H1 (cell line): ENCODE data around the gene SMYD3. TPM values are rescaled to one million over a fixed set of nuclear protein-coding genes. Genes with fewer than 3 reads are reported as not detected.

Experiments used
- CEBPB ChIP-seq: IDR thresholded peaks from 2 replicates; pipeline ENCODE4 v1.6.1; 2012; ENCODE audit warnings: low read depth, low read length
- HDAC2 ChIP-seq, 2 experiments: fragments of 300-600 bp in 1 of 2; sonication (generic) in 1 of 2; IDR thresholded peaks; 2 replicates each; pipeline ENCODE4 v1.6.1; 2011 to 2012; ENCODE audit warnings: low read depth in 2 of 2, low read length in 2 of 2, mild to moderate bottlenecking in 2 of 2, moderate library complexity in 2 of 2, borderline replicate concordance in 1 of 2, inconsistent platforms in 1 of 2
- NANOG ChIP-seq: IDR thresholded peaks from 2 replicates; pipeline ENCODE4 v1.6.1; 2011; ENCODE audit warnings: low read length, low read depth, mild to moderate bottlenecking, inconsistent platforms; ENCODE audit not compliant: insufficient read depth, poor library complexity, severe bottlenecking
- POLR2AphosphoS5 ChIP-seq: IDR thresholded peaks from 2 replicates; pipeline ENCODE4 v1.6.1; 2011; ENCODE audit warnings: low read depth, low read length
- POU5F1 ChIP-seq: IDR thresholded peaks from 2 replicates; pipeline ENCODE4 v1.6.1; 2011; ENCODE audit warnings: low read depth, mild to moderate bottlenecking, low read length, moderate library complexity
- RAD21 ChIP-seq, 2 experiments: IDR thresholded peaks in 1 of 2; conservative IDR thresholded peaks in 1 of 2; 2 replicates each; pipeline ENCODE4 v1.6.1; 2011; ENCODE audit warnings: low read depth in 2 of 2, low read length in 2 of 2, improper control_type of control experiment in 1 of 2, inconsistent platforms in 1 of 2, mild to moderate bottlenecking in 1 of 2, moderate library complexity in 1 of 2
- RBBP5 ChIP-seq: IDR thresholded peaks from 2 replicates; pipeline ENCODE4 v1.7.1; 2012; ENCODE audit warnings: low read depth, mild to moderate bottlenecking, inconsistent platforms, low read length, moderate library complexity, borderline replicate concordance
- SIN3A ChIP-seq, 2 experiments: IDR thresholded peaks in 1 of 2; conservative IDR thresholded peaks in 1 of 2; 2 replicates each; pipeline ENCODE4 v1.6.1; 2011 to 2012; ENCODE audit warnings: low read length in 2 of 2, improper control_type of control experiment in 1 of 2, low read depth in 1 of 2, mild to moderate bottlenecking in 1 of 2
- SP1 ChIP-seq: IDR thresholded peaks from 2 replicates; pipeline ENCODE4 v1.6.1; 2011; ENCODE audit warnings: low read depth, low read length
- polyA plus RNA-seq, 7 experiments: library from polyadenylated mRNA; depleted of rRNA in 3 of 7; stranded (reverse) in 5 of 7; unstranded in 2 of 7; fragments of >200 nt in 5 of 7; fragments of 200-250 nt in 2 of 7; gene quantifications; 1 replicate in 5 of 7; 2 replicates in 1 of 7; 4 replicates in 1 of 7; pipeline versions ENCODE4 v1.2.1 to v1.2.3, GENCODE V29; 2011 to 2013; ENCODE audit warnings: missing spikeins in 2 of 7, mixed read lengths in 2 of 7
- total RNA-seq: library from RNA; stranded (reverse); fragmentation: NEBNext Ultra II Directional; extraction: Animal tissue kit (Norgen Biotek cat#: 25700); gene quantifications from 2 replicates; pipeline ENCODE4 v1.2.1, GENCODE V29; 2021

Gene SMYD3
- total and polyA plus RNA-seq, 2 of the 8 experiments (the other 6 are each of a cell fraction or from before 2014, with no cell fraction given): 17.3 to 25.4 TPM

DNA sequence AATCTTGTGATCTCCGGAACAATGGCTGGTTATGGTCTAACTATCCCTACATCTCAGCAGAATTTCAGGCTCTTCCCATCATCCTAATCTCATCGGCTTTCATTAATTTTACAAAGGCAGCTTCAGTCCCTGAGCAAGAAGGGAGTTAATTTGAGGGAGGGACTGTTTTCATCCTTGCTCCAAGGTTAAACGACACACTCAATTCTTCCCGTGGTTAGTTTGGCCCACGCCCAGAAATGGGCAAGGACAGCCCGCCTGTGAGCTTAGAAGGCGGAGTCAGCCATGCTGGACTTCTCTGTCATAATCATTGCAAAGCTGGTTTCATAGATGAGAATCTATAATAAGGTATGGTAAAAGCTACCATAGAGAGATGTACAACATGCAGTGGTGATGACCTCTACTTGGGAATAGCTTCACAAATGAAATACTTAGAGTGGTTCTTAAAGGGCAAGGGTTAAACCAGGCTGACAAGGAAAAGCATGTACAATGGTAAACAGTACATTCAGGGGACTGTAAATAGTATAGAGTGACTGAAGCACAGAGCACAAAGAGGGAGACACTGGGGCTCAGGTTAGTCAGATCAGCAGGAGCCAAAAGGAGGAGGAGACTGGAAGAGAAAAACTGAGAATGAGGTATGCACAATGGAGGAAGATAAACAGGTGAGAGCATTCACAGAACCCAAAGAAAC is 108.8 kb downstream of the SMYD3 start (continued):
- no peak for TF ChIP-seq NANOG
- no peak for TF ChIP-seq SIN3A (conservative IDR thresholded peaks at IDR 0.05 in 1 of 2, IDR thresholded peaks at IDR 0.05 in 1 of 2; ENCODE audit: low read depth in 1 of 2, low read length in 2 of 2)
- TF ChIP-seq SP1: no peak
- no peak for TF ChIP-seq CEBPB
- TF ChIP-seq POU5F1: no peak
- no peak for TF ChIP-seq HDAC2 (IDR thresholded peaks at IDR 0.05; ENCODE audit: borderline replicate concordance in 1 of 2, low read depth in 2 of 2, low read length in 2 of 2)
- TF ChIP-seq RAD21 (IDR thresholded peaks at IDR 0.05 in 1 of 2, conservative IDR thresholded peaks at IDR 0.05 in 1 of 2; ENCODE audit: low read depth in 2 of 2, low read length in 2 of 2): no peak
- TF ChIP-seq POLR2AphosphoS5: no peak
- no peak for TF ChIP-seq RBBP5
- TF ChIP-seq, all 59 proteins: peak for 0
